Body of pancreas (tissue), 4 donors: ENCODE data around the gene MNT.

ENCODE experiments used
- POLR2A ChIP-seq, 3 donors: fragments of 450-650 bp; IDR thresholded peaks; one replicate each; pipeline ENCODE4 v1.6.1; 2016; ENCODE audit warnings: antibody characterized with exemption in 3 of 3, mild to moderate bottlenecking in 2 of 3
- TF ChIP-seq, protein P1 (sequence below), 7 experiments: fragments of 450-650 bp in 4 of 7; fragments of 200-600 bp in 3 of 7; sonication (generic) in 3 of 7; IDR thresholded peaks; one replicate each; pipeline ENCODE4 v1.5.1; 2016 to 2019; ENCODE audit warnings: antibody characterized with exemption in 7 of 7

DNA sequence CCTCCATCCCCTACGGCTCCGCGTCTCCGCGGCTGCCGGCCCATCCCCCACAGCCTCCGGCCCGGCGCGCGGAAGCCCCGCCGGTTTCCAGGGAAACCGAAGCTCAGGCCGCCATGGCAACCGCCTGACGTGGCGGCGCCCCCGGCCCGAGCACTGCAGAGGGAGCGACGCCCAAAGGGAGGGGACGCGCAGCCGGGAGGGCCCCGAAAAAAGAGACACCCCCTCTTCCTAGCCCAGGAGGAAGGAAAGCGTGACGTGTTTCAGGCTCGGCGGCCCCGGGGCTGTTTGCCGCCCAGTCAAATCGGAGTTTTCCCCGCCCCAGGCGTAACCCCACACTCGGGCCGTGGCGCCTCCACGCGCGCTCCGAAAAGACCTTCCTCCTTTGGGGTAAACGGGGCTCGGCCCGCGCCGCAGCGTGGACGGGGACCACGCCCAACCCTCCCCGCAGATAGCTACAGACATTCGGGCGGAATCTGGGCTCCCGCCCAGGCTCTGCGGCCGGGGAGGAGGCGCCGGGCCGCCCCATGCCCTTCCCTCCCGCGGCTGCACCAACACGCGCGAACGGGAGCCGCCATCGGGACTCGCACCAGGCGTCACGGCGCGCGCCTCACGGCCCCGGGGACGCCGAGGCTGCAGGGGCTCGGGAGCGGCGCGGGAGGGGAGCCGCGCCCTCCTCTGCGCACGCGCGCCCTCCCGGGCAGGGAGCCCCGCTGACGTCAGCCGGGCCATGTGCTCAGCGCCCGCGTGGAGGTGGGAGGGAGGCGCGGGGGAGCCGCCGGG, 7.5 kb downstream of the MNT start:
- TF ChIP-seq, protein P1, sequence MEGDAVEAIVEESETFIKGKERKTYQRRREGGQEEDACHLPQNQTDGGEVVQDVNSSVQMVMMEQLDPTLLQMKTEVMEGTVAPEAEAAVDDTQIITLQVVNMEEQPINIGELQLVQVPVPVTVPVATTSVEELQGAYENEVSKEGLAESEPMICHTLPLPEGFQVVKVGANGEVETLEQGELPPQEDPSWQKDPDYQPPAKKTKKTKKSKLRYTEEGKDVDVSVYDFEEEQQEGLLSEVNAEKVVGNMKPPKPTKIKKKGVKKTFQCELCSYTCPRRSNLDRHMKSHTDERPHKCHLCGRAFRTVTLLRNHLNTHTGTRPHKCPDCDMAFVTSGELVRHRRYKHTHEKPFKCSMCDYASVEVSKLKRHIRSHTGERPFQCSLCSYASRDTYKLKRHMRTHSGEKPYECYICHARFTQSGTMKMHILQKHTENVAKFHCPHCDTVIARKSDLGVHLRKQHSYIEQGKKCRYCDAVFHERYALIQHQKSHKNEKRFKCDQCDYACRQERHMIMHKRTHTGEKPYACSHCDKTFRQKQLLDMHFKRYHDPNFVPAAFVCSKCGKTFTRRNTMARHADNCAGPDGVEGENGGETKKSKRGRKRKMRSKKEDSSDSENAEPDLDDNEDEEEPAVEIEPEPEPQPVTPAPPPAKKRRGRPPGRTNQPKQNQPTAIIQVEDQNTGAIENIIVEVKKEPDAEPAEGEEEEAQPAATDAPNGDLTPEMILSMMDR (IDR thresholded peaks at IDR 0.05) = no peak
- TF ChIP-seq POLR2A (IDR thresholded peaks at IDR 0.05) = peak; percentile 64 to 79 (median 66)
